GM12873 (cell line): ENCODE data around the gene ANTKMT.

Source experiments
- CTCF ChIP-seq: IDR thresholded peaks from 2 replicates; pipeline ENCODE4 v1.5.1; 2012; ENCODE audit warnings: low read depth, mild to moderate bottlenecking, moderate library complexity, low read length, control low read depth; ENCODE audit not compliant: insufficient read depth; ENCODE audit errors: missing control alignments

ANTKMT gene

GRCh38 chr16:678858-679813 is 41.8 kb upstream of the ANTKMT start:
- TF ChIP-seq CTCF, result no peak

- no peak for TF ChIP-seq CTCF
Measured at GRCh38 chr16:679814-680624, 40.9 kb upstream of the ANTKMT start, which contains the start of gene STUB1. Gene STUB1, plus strand, starts transcription at chr16:680410. Its CDS starts 116 bp downstream, at chr16:680526.

DNA sequence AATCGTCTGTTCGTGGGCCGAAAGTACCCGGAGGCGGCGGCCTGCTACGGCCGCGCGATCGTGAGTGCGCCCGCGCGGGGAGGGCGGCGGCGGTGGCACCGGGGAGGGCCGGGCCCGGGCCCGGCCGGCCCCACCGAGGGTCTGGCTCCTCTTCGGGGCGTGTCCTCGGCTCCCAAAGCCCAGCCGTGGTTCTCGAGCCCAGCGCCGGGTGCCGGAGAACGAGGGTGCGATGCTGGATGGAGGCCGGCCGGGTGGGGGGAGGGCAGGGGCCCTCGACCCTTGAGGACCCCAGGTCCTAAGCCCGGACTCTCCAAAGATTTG is 40.4 kb upstream of the ANTKMT start:
- TF ChIP-seq CTCF, result no peak

DNA sequence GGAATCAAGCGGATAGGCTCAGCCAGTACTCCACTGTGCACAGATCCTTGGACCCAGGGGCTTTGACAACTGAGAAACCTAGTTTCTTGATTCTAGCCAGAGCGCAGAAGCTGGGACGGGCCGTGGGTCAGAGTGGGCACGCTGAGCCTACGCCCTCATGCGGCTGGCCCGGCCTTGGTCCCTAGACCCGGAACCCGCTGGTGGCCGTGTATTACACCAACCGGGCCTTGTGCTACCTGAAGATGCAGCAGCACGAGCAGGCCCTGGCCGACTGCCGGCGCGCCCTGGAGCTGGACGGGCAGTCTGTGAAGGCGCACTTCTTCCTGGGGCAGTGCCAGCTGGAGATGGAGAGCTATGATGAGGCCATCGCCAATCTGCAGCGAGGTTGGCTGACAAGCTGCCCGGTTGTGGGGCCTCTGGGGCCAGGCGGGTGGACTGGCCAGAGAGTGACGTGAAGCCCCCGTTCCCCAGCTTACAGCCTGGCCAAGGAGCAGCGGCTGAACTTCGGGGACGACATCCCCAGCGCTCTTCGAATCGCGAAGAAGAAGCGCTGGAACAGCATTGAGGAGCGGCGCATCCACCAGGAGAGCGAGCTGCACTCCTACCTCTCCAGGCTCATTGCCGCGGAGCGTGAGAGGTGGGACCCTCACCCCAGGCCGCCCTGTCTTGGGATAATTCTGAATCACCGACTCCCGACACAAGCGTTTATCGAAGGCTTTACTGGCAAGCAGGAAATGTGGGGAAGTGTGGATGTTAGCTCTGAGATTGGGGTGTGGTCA is 39.8 kb upstream of the ANTKMT start:
- peak; percentile 20 for TF ChIP-seq CTCF

- no peak for TF ChIP-seq CTCF
Measured at GRCh38 chr16:681746-682427, 39.1 kb upstream of the ANTKMT start.

DNA sequence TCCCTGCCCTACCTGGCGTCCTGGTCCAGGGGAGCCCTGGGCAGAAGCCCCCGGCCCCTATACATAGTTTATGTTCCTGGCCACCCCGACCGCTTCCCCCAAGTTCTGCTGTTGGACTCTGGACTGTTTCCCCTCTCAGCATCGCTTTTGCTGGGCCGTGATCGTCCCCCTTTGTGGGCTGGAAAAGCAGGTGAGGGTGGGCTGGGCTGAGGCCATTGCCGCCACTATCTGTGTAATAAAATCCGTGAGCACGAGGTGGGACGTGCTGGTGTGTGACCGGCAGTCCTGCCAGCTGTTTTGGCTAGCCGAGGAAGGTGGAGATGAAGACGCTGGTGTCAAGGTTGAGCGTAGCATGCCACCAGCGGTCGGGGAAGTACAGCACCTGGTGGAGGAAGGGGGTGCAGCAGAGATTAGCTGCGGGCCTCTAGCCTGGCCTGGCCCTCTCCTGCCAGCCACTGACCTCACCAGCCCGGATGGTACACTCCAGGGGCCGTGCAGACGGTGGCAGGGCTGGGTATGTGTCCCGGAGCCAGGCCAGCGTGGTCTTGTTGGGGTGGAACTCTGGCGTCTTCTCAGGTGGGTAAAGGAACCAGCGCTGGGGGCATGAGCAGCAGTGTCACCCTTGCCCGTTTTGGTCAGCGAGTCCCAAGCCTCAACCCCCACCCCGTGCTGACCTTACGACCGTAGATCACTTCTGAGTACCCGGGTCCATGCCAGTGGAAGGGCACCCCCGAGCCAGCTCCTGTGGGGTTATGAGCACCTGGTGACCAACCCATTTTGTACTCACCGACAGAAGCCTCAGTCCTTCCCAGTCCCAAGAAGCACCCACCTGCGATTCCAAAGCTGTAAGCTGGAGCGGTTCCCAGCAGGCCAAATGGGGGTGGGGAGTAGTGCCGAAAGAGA is 38.2 kb upstream of the ANTKMT start:
- TF ChIP-seq CTCF, result no peak
